OCI-LY7 (cell line): ENCODE data around the gene PLPPR1.

ENCODE experiments used
- EZH2phosphoT487 ChIP-seq: fragments of 200-600 bp; sonication (generic); IDR thresholded peaks from 2 replicates; pipeline ENCODE4 v1.6.1; 2018; ENCODE audit warnings: low read depth, borderline replicate concordance, mild to moderate bottlenecking, mixed run types, antibody characterized with exemption, low read length, moderate library complexity, mixed read lengths
- TF ChIP-seq, protein P1 (sequence below): fragments of 200-600 bp; sonication (generic); conservative IDR thresholded peaks from 2 replicates; pipeline ENCODE4 v1.5.1; 2014; ENCODE audit warnings: mild to moderate bottlenecking, antibody characterized with exemption, low read length, moderate library complexity, mixed read lengths

DNA sequence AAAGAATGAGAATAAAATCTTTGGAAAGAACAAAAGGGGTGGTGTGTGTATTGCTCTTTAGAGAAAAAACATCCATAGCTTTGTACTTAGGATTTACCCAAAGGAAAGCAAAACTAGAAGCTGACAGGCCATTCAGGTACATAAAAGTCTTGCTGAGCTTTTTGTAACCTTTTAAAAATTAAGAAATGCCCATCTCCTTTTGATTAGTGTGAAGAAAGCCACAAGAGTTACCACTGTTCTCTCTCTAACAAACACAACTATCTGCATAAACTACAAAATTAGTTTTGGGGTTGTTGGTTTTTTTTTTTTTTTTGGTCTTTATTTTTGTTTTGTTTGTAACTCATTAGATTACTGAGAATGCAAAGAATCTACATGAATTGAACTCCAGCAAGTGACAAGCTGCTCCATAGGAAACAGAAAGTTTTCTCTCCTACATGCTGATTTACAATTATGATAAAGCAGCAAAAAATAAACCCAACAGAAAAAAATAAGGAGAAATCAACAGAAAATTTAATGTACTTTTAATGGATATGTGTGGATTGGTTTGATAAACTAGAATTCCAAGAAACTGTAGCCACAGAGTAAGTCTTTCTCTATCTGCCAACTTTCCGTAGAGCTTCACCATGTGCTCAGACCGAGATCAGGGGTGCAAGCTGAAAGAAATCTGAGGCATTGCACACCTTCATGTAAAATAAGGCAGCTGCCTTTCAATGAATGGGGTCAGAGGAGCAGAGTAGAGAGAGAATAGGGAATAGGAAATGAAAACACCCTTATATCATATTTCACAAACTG, 344.0 kb downstream of the PLPPR1 start:
- TF ChIP-seq, protein P1, sequence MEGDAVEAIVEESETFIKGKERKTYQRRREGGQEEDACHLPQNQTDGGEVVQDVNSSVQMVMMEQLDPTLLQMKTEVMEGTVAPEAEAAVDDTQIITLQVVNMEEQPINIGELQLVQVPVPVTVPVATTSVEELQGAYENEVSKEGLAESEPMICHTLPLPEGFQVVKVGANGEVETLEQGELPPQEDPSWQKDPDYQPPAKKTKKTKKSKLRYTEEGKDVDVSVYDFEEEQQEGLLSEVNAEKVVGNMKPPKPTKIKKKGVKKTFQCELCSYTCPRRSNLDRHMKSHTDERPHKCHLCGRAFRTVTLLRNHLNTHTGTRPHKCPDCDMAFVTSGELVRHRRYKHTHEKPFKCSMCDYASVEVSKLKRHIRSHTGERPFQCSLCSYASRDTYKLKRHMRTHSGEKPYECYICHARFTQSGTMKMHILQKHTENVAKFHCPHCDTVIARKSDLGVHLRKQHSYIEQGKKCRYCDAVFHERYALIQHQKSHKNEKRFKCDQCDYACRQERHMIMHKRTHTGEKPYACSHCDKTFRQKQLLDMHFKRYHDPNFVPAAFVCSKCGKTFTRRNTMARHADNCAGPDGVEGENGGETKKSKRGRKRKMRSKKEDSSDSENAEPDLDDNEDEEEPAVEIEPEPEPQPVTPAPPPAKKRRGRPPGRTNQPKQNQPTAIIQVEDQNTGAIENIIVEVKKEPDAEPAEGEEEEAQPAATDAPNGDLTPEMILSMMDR = no peak
- no peak for TF ChIP-seq EZH2phosphoT487
